NCI-H1092 (cell line): ENCODE measurements around the gene LAMB3.

Experiments
- DNase-seq: peaks from one replicate; lab custom pipeline; 2025; lab: John Stamatoyannopoulos, UW

Gene LAMB3

GRCh38 chr1:209661071-209661470, 8.8 kb upstream of the LAMB3 start:
- DNase-seq: no peak

GRCh38 chr1:209659909-209660308, 7.7 kb upstream of the LAMB3 start:
- DNase-seq: no peak

GRCh38 chr1:209657918-209658317, 5.7 kb upstream of the LAMB3 start:
- DNase-seq: no peak

- no peak for DNase-seq
Measured at GRCh38 chr1:209657140-209657879, 5.1 kb upstream of the LAMB3 start.

GRCh38 chr1:209655411-209656231, 3.4 kb upstream of the LAMB3 start:
- no peak for DNase-seq

- DNase-seq: no peak
Measured at GRCh38 chr1:209653915-209654351, 1.7 kb upstream of the LAMB3 start.

- no peak for DNase-seq
Measured at GRCh38 chr1:209652873-209653401, 712 bp upstream of the LAMB3 start.

GRCh38 chr1:209651138-209651587, 1.1 kb downstream of the LAMB3 start:
- DNase-seq: no peak

GRCh38 chr1:209650454-209650853, 1.8 kb downstream of the LAMB3 start:
- DNase-seq: no peak

GRCh38 chr1:209648931-209649776, 3.1 kb downstream of the LAMB3 start:
- DNase-seq: no peak

- no peak for DNase-seq
Measured at GRCh38 chr1:209648346-209648745, 3.9 kb downstream of the LAMB3 start.

- DNase-seq: no peak
Measured at GRCh38 chr1:209647156-209647555, 5.1 kb downstream of the LAMB3 start.

GRCh38 chr1:209646558-209646957, 5.7 kb downstream of the LAMB3 start:
- no peak for DNase-seq

GRCh38 chr1:209645574-209646452, 6.4 kb downstream of the LAMB3 start:
- DNase-seq: no peak

- DNase-seq: no peak
Measured at GRCh38 chr1:209643285-209644020, 8.8 kb downstream of the LAMB3 start.

- DNase-seq: no peak
Measured at GRCh38 chr1:209642816-209643215, 9.4 kb downstream of the LAMB3 start.

- no peak for DNase-seq
Measured at GRCh38 chr1:209641832-209642172, 10.4 kb downstream of the LAMB3 start.

GRCh38 chr1:209635850-209636249, 16.4 kb downstream of the LAMB3 start:
- DNase-seq: no peak

GRCh38 chr1:209634005-209634737, 18.1 kb downstream of the LAMB3 start:
- DNase-seq: no peak
